H9 (cell line): Measurements from ENCODE around the gene DPYD. TPM values are rescaled to one million over a fixed set of nuclear protein-coding genes. Genes with fewer than 3 reads are reported as not detected.

Experiments
- DNase-seq: peaks from one replicate; pipeline ENCODE4 v3.0.0-alpha.2; 2017
- H2AFZ ChIP-seq: one replicate; pipeline ENCODE4 v1.6.1; 2013; ENCODE audit warnings: mild to moderate bottlenecking, low read length, control low read depth, moderate library complexity
- H2AK5ac ChIP-seq: 2 replicates; pipeline ENCODE4 v1.6.1; 2013; ENCODE audit warnings: low read length, control low read depth, mixed read lengths; ENCODE audit not compliant: insufficient read length
- H2BK120ac ChIP-seq: one replicate; pipeline ENCODE4 v1.6.1; 2013; ENCODE audit warnings: low read depth, mild to moderate bottlenecking, low read length, control low read depth, inconsistent platforms; ENCODE audit not compliant: poor library complexity, severe bottlenecking
- H2BK12ac ChIP-seq: 2 replicates; pipeline ENCODE4 v1.6.1; 2013; ENCODE audit warnings: low read length, control low read depth, mixed read lengths, low read depth; ENCODE audit not compliant: insufficient read length
- H2BK15ac ChIP-seq: 2 replicates; pipeline ENCODE4 v1.6.1; 2013; ENCODE audit warnings: low read depth, low read length, control low read depth
- H2BK20ac ChIP-seq: one replicate; pipeline ENCODE4 v1.6.1; 2013; ENCODE audit warnings: low read depth, mild to moderate bottlenecking, low read length, control low read depth, inconsistent platforms; ENCODE audit not compliant: poor library complexity, severe bottlenecking
- H2BK5ac ChIP-seq: 2 replicates; pipeline ENCODE4 v1.6.1; 2013; ENCODE audit warnings: low read length, control low read depth, mixed read lengths; ENCODE audit not compliant: insufficient read length
- H3K14ac ChIP-seq: 2 replicates; pipeline ENCODE4 v1.6.1; 2013; ENCODE audit warnings: low read length, control low read depth; ENCODE audit not compliant: insufficient read depth
- H3K18ac ChIP-seq: 2 replicates; pipeline ENCODE4 v1.6.1; 2013; ENCODE audit warnings: low read depth, mild to moderate bottlenecking, mixed read lengths, low read length, control low read depth; ENCODE audit not compliant: insufficient read length
- H3K23ac ChIP-seq: 2 replicates; pipeline ENCODE4 v1.6.1; 2013; ENCODE audit warnings: low read length, control low read depth, mixed read lengths, low read depth; ENCODE audit not compliant: insufficient read length
- H3K23me2 ChIP-seq: 2 replicates; pipeline ENCODE4 v1.6.1; 2013; ENCODE audit warnings: low read depth, mild to moderate bottlenecking, mixed read lengths, low read length, control low read depth; ENCODE audit not compliant: insufficient read length, poor library complexity, severe bottlenecking
- H3K27ac ChIP-seq: 2 replicates; pipeline ENCODE4 v1.5.1; 2013; ENCODE audit warnings: low read length, control low read depth, mixed read lengths, low read depth; ENCODE audit not compliant: insufficient read length
- H3K27me3 ChIP-seq: 2 replicates; pipeline ENCODE4 v1.6.1; 2013; ENCODE audit warnings: low read length, control low read depth, inconsistent platforms; ENCODE audit not compliant: insufficient read depth
- H3K4ac ChIP-seq: 2 replicates; pipeline ENCODE4 v1.6.1; 2013; ENCODE audit warnings: low read depth, mild to moderate bottlenecking, control low read depth, inconsistent platforms, low read length, moderate library complexity
- H3K4me1 ChIP-seq: 2 replicates; pipeline ENCODE4 v1.6.1; 2013; ENCODE audit warnings: low read length, control low read depth, inconsistent platforms; ENCODE audit not compliant: insufficient read depth
- H3K4me2 ChIP-seq: 2 replicates; pipeline ENCODE4 v1.6.1; 2013; ENCODE audit warnings: low read length, control low read depth, mixed read lengths; ENCODE audit not compliant: insufficient read length, insufficient read depth
- H3K56ac ChIP-seq: 2 replicates; pipeline ENCODE4 v1.6.1; 2013; ENCODE audit warnings: low read depth, mild to moderate bottlenecking, mixed read lengths, low read length, control low read depth; ENCODE audit not compliant: insufficient read length
- H3K79me1 ChIP-seq: 2 replicates; pipeline ENCODE4 v1.6.1; 2013; ENCODE audit warnings: low read depth, mild to moderate bottlenecking, moderate library complexity, low read length, control low read depth, inconsistent platforms; ENCODE audit not compliant: insufficient read depth, poor library complexity, severe bottlenecking
- H3K79me2 ChIP-seq: 2 replicates; pipeline ENCODE4 v1.6.1; 2013; ENCODE audit warnings: low read length, control low read depth, inconsistent platforms; ENCODE audit not compliant: insufficient read depth
- H3K9ac ChIP-seq: 2 replicates; pipeline ENCODE4 v1.6.1; 2013; ENCODE audit warnings: low read length, control low read depth, mixed read lengths; ENCODE audit not compliant: insufficient read length; ENCODE audit errors: extremely low read depth
- H3K9me3 ChIP-seq: one replicate; pipeline ENCODE4 v1.6.1; 2013; ENCODE audit warnings: low read depth, low read length, inconsistent platforms; ENCODE audit not compliant: control insufficient read depth
- H3T11ph ChIP-seq: one replicate; pipeline ENCODE4 v1.6.1; 2013; ENCODE audit warnings: mild to moderate bottlenecking, low read length, control low read depth, inconsistent platforms
- H4K20me1 ChIP-seq: one replicate; pipeline ENCODE4 v1.6.1; 2013; ENCODE audit not compliant: control insufficient read depth, insufficient read length, insufficient read depth
- H4K5ac ChIP-seq: 2 replicates; pipeline ENCODE4 v1.6.1; 2013; ENCODE audit warnings: low read depth, mild to moderate bottlenecking, mixed read lengths, low read length, control low read depth; ENCODE audit not compliant: insufficient read length
- H4K8ac ChIP-seq: replicated peaks from 2 replicates; pipeline ENCODE4 v1.6.1; 2013; ENCODE audit warnings: low read length, control low read depth, mixed read lengths, low read depth; ENCODE audit not compliant: insufficient read length
- H4K91ac ChIP-seq: 2 replicates; pipeline ENCODE4 v1.6.1; 2013; ENCODE audit warnings: low read depth, mild to moderate bottlenecking, moderate library complexity, mixed read lengths, low read length, control low read depth; ENCODE audit not compliant: insufficient read length
- H3K27ac Mint-ChIP-seq, 3 experiments: 2 replicates in 2 of 3; 3 replicates in 1 of 3; pipeline ENCODE4 v1.8.0; 2020 to 2021; ENCODE audit warnings: mixed read lengths in 3 of 3, mild to moderate bottlenecking in 1 of 3, moderate library complexity in 1 of 3
- H3K27me3 Mint-ChIP-seq: 2 replicates; pipeline ENCODE4 v1.8.0; 2021; ENCODE audit warnings: low read depth, mild to moderate bottlenecking, moderate library complexity, mixed read lengths
- H3K36me3 Mint-ChIP-seq, 3 experiments: 2 replicates in 2 of 3; 3 replicates in 1 of 3; pipeline ENCODE4 v1.8.0; 2020 to 2021; ENCODE audit warnings: low read depth in 3 of 3, mixed read lengths in 3 of 3; ENCODE audit not compliant: insufficient read depth in 1 of 3
- H3K4me1 Mint-ChIP-seq, 2 experiments: 2 replicates each; pipeline ENCODE4 v1.8.0; 2020; ENCODE audit warnings: mixed read lengths in 2 of 2
- H3K4me3 Mint-ChIP-seq, 2 experiments: 2 replicates in 1 of 2; 3 replicates in 1 of 2; pipeline ENCODE4 v1.8.0; 2020 to 2021; ENCODE audit warnings: mild to moderate bottlenecking in 2 of 2, mixed read lengths in 2 of 2, moderate library complexity in 1 of 2
- H3K9me3 Mint-ChIP-seq, 2 experiments: 2 replicates in 1 of 2; 3 replicates in 1 of 2; pipeline ENCODE4 v1.8.0; 2020; ENCODE audit warnings: mild to moderate bottlenecking in 2 of 2, mixed read lengths in 2 of 2, moderate library complexity in 1 of 2
- CTCF ChIP-seq: fragments of 200-600 bp; sonication (generic); conservative IDR thresholded peaks from 3 replicates; pipeline ENCODE4 v1.8.0; 2021; ENCODE audit warnings: antibody characterized with exemption, mild to moderate bottlenecking
- WGBS: extraction: QIAGEN DNeasy Blood & Tissue Kit; methylation state at CpG from one replicate; pipeline ENCODE4 v1.1.7; 2013; ENCODE audit warnings: missing lambda C conversion rate, low lambda C conversion rate, mixed read lengths; ENCODE audit not compliant: insufficient read length; ENCODE audit errors: extremely low coverage; 5-methylcytosine and 5-hydroxymethylcytosine counted together
- total RNA-seq: library from RNA; stranded (reverse); gene quantifications from 2 replicates; pipeline ENCODE4 v1.2.1, GENCODE V29; 2021

DPYD gene
- total RNA-seq, 1 experiment from 2014 or later: 0.37 TPM

- no peak overlapping the region for H3K27ac Mint-ChIP-seq
- Histone ChIP-seq H3K27me3 (no peaks in the 10 kb centered on the region), H3K4ac (no peak overlapping the region), H3K14ac (no peak overlapping the region), H4K5ac (no peak overlapping the region), H3K18ac (no peak overlapping the region), H3K9me3 (no peaks in the 10 kb centered on the region), H3K23ac (no peak overlapping the region), H3K79me1 (no peaks in the 10 kb centered on the region), H3K23me2 (no peaks in the 10 kb centered on the region), H4K20me1 (no peaks in the 10 kb centered on the region), H2AFZ (no peak overlapping the region), H3K4me1 (peaks cover 2% of the 10 kb centered on the region; the same call in 1 of the 2 replicates), H3K9ac (no peak overlapping the region), H3K4me2 (no peak overlapping the region), H2BK15ac (no peak overlapping the region), H3K79me2 (no peaks in the 10 kb centered on the region), H2BK5ac (no peak overlapping the region), H3T11ph (no peak overlapping the region), H2BK20ac (no peak overlapping the region), H2BK12ac (no peak overlapping the region), H4K91ac (no peak overlapping the region), H2BK120ac (no peak overlapping the region), H3K56ac (no peak overlapping the region), H2AK5ac (no peak overlapping the region), H4K8ac (no peak overlapping the region), H3K27ac (no peak overlapping the region)
- H3K4me1 Mint-ChIP-seq: peaks cover 24 to 26% of the 10 kb centered on the region in 2 experiments
- no peak for DNase-seq
- no peak overlapping the region for H3K4me3 Mint-ChIP-seq
- WGBS: no CpG with 5 or more reads among the region's 3 CpGs
- no peaks in the 10 kb centered on the region for H3K36me3 Mint-ChIP-seq
- peaks cover 0 to 2% of the 10 kb centered on the region in 2 experiments; a peak in 1 of 5 replicates for H3K9me3 Mint-ChIP-seq
- no peaks in the 10 kb centered on the region for H3K27me3 Mint-ChIP-seq
- TF ChIP-seq CTCF: no peak
Observed at GRCh38 chr1:97123717-97124431, 797.0 kb downstream of the DPYD start.
